ENCODE measurements around the gene KPNA3.
"Not testable (repeated sequence)": the region's sequence is repeated elsewhere in the genome, so short reads cannot be mapped to it uniquely, and the experiment has no call there.

The KPNA3 gene

GRCh38 chr13:49786401-49787008 lies 6.0 kb downstream of the KPNA3 start:
- peak; percentile 63 to 85 for DNase-seq
- no peak for TF ChIP-seq POLR2A (IDR thresholded peaks at IDR 0.05; ENCODE audit: low read length)
- no peak for TF ChIP-seq GATA1 (IDR thresholded peaks at IDR 0.05; ENCODE audit: low read depth, low read length)

- no peak for DNase-seq
- TF ChIP-seq GATA1 (IDR thresholded peaks at IDR 0.05; ENCODE audit: low read depth, low read length), result no peak
- no peak for TF ChIP-seq POLR2A (IDR thresholded peaks at IDR 0.05; ENCODE audit: low read length)
Measured at GRCh38 chr13:49784886-49785570, 7.5 kb downstream of the KPNA3 start.

GRCh38 chr13:49783865-49784264 lies 8.6 kb downstream of the KPNA3 start:
- TF ChIP-seq GATA1 (IDR thresholded peaks at IDR 0.05; ENCODE audit: low read depth, low read length), result no peak
- no peak for TF ChIP-seq POLR2A (IDR thresholded peaks at IDR 0.05; ENCODE audit: low read length)
- DNase-seq, result no peak

GRCh38 chr13:49782784-49783183 lies 9.7 kb downstream of the KPNA3 start:
- no peak for DNase-seq
- TF ChIP-seq POLR2A (IDR thresholded peaks at IDR 0.05; ENCODE audit: low read length) (no peak), GATA1 (IDR thresholded peaks at IDR 0.05; ENCODE audit: low read depth, low read length) (no peak)

- no peak for TF ChIP-seq GATA1 (IDR thresholded peaks at IDR 0.05; ENCODE audit: low read depth, low read length)
- no peak for TF ChIP-seq POLR2A (IDR thresholded peaks at IDR 0.05; ENCODE audit: low read length)
- DNase-seq, result no peak
Measured at GRCh38 chr13:49781806-49782205, 10.7 kb downstream of the KPNA3 start.

- TF ChIP-seq GATA1 (IDR thresholded peaks at IDR 0.05; ENCODE audit: low read depth, low read length), result no peak
- no peak for TF ChIP-seq POLR2A (IDR thresholded peaks at IDR 0.05; ENCODE audit: low read length)
Measured at GRCh38 chr13:49779721-49780120, 12.8 kb downstream of the KPNA3 start.

GRCh38 chr13:49777746-49778614 lies 14.5 kb downstream of the KPNA3 start:
- no peak for DNase-seq
- no peak for TF ChIP-seq POLR2A (IDR thresholded peaks at IDR 0.05; ENCODE audit: low read length)
- TF ChIP-seq GATA1 (IDR thresholded peaks at IDR 0.05; ENCODE audit: low read depth, low read length), result no peak

More at GRCh38 chr13:49779721-49780120, 12.8 kb downstream of the KPNA3 start:
- no peak for DNase-seq

- TF ChIP-seq GATA1 (IDR thresholded peaks at IDR 0.05; ENCODE audit: low read depth, low read length), result no peak
- no peak for TF ChIP-seq POLR2A (IDR thresholded peaks at IDR 0.05; ENCODE audit: low read length)
- DNase-seq, result no peak
Measured at GRCh38 chr13:49776871-49777270, 15.6 kb downstream of the KPNA3 start.

- TF ChIP-seq POLR2A (IDR thresholded peaks at IDR 0.05; ENCODE audit: low read length), result no peak
- no peak for TF ChIP-seq GATA1 (IDR thresholded peaks at IDR 0.05; ENCODE audit: low read depth, low read length)
- DNase-seq, result no peak
Measured at GRCh38 chr13:49774376-49775005, 18.0 kb downstream of the KPNA3 start.

- no peak for DNase-seq
- no peak for TF ChIP-seq GATA1 (IDR thresholded peaks at IDR 0.05; ENCODE audit: low read depth, low read length)
- TF ChIP-seq POLR2A (IDR thresholded peaks at IDR 0.05; ENCODE audit: low read length), result no peak
Measured at GRCh38 chr13:49772828-49773227, 19.7 kb downstream of the KPNA3 start.

GRCh38 chr13:49761811-49762210 lies 30.7 kb downstream of the KPNA3 start:
- DNase-seq, result not testable (repeated sequence)

- DNase-seq, result no peak
- TF ChIP-seq GATA1 (IDR thresholded peaks at IDR 0.05; ENCODE audit: low read depth, low read length) (no peak), POLR2A (IDR thresholded peaks at IDR 0.05; ENCODE audit: low read length) (no peak)
Measured at GRCh38 chr13:49760558-49760957, 31.9 kb downstream of the KPNA3 start.

- TF ChIP-seq POLR2A (IDR thresholded peaks at IDR 0.05; ENCODE audit: low read length), result no peak
- no peak for TF ChIP-seq GATA1 (IDR thresholded peaks at IDR 0.05; ENCODE audit: low read depth, low read length)
- no peak for DNase-seq
Measured at GRCh38 chr13:49759503-49759902, 33.0 kb downstream of the KPNA3 start.

- no peak for DNase-seq
- TF ChIP-seq GATA1 (IDR thresholded peaks at IDR 0.05; ENCODE audit: low read depth, low read length), result no peak
- TF ChIP-seq POLR2A (IDR thresholded peaks at IDR 0.05; ENCODE audit: low read length), result no peak
Measured at GRCh38 chr13:49756263-49756662, 36.2 kb downstream of the KPNA3 start.

Data from erythroblast (primary cell).